H1 (cell line): ENCODE results near the gene CCL3. TPM values are rescaled to one million over a fixed set of nuclear protein-coding genes. Genes with fewer than 3 reads are reported as not detected.

Experiments
- CTCF ChIA-PET: fragments of 300-600 bp; sonication (Branson Sonifier 250); formaldehyde crosslinking; loops from one replicate; lab custom pipeline; 2021; ENCODE audit not compliant: partially characterized antibody; lab: Charles Lee
- POLR2A ChIA-PET: fragments of 300-600 bp; sonication (Branson Sonifier 250); formaldehyde crosslinking; loops from one replicate; lab custom pipeline; 2021; ENCODE audit warnings: inconsistent platforms; ENCODE audit not compliant: partially characterized antibody; lab: Charles Lee
- DNase-seq, 2 experiments: peaks; one replicate each; pipeline versions ENCODE4 v3.0.0 to v3.0.0-alpha.2; 2010 to 2022; ENCODE audit warnings: low spot score in 2 of 2, low read depth in 1 of 2, mixed read lengths in 1 of 2
- FAIRE-seq: peaks from 2 replicates; lab custom pipeline; 2011; peaks lifted over from hg19 to GRCh38; lab: Jason Lieb, UNC
- H2AFZ ChIP-seq: 2 replicates; pipeline ENCODE4 v1.8.1; 2012; ENCODE audit warnings: low read length, inconsistent platforms
- H2AK5ac ChIP-seq: 2 replicates; pipeline ENCODE4 v1.6.1; 2013; ENCODE audit warnings: low read depth, low read length
- H2BK120ac ChIP-seq: replicated peaks from 2 replicates; pipeline ENCODE3; 2013; ENCODE audit warnings: low read depth, low read length, inconsistent platforms
- H2BK12ac ChIP-seq: 2 replicates; pipeline ENCODE4 v1.6.1; 2013; ENCODE audit warnings: low read depth, low read length
- H2BK15ac ChIP-seq: 2 replicates; pipeline ENCODE4 v1.6.1; 2013; ENCODE audit warnings: low read length
- H2BK20ac ChIP-seq: 2 replicates; pipeline ENCODE4 v1.6.1; 2013; ENCODE audit warnings: low read length
- H2BK5ac ChIP-seq: 2 replicates; pipeline ENCODE4 v1.6.1; 2013; ENCODE audit warnings: low read depth, low read length
- H3K14ac ChIP-seq: 2 replicates; pipeline ENCODE4 v1.6.1; 2013; ENCODE audit warnings: inconsistent platforms; ENCODE audit not compliant: insufficient read length
- H3K18ac ChIP-seq: 2 replicates; pipeline ENCODE4 v1.6.1; 2013; ENCODE audit warnings: low read length; ENCODE audit errors: extremely low read depth
- H3K23ac ChIP-seq: 2 replicates; pipeline ENCODE4 v1.6.1; 2013; ENCODE audit warnings: inconsistent platforms; ENCODE audit not compliant: insufficient read length
- H3K23me2 ChIP-seq: 2 replicates; pipeline ENCODE4 v1.6.1; 2013; ENCODE audit warnings: low read depth, low read length
- H3K27ac ChIP-seq: 2 replicates; pipeline ENCODE4 v1.6.1; 2011; ENCODE audit warnings: low read depth, low read length, inconsistent platforms
- H3K27me3 ChIP-seq, 4 experiments: replicated peaks in 1 of 4; 1 replicate in 1 of 4; 2 replicates in 3 of 4; pipeline versions ENCODE4 v1.6.1 to v1.8.1; 2011 to 2013; ENCODE audit warnings: low read length in 3 of 4, mild to moderate bottlenecking in 3 of 4, inconsistent platforms in 2 of 4, mixed read lengths in 2 of 4, moderate library complexity in 1 of 4; ENCODE audit not compliant: control insufficient read depth in 3 of 4, insufficient read depth in 3 of 4; ENCODE audit errors: extremely low read depth in 1 of 4
- H3K36me3 ChIP-seq, 4 experiments: 2 replicates each; pipeline versions ENCODE4 v1.6.1 to v1.8.1; 2011 to 2013; ENCODE audit warnings: mild to moderate bottlenecking in 4 of 4, low read length in 3 of 4, moderate library complexity in 2 of 4, control low read depth in 1 of 4, inconsistent platforms in 1 of 4; ENCODE audit not compliant: insufficient read depth in 4 of 4, control insufficient read depth in 2 of 4
- H3K4ac ChIP-seq: replicated peaks from 2 replicates; pipeline ENCODE3; 2013; ENCODE audit warnings: low read length, low read depth, mixed read lengths, inconsistent platforms; ENCODE audit not compliant: insufficient read length
- H3K4me1 ChIP-seq, 4 experiments: replicated peaks in 1 of 4; 1 replicate in 1 of 4; 2 replicates in 3 of 4; pipeline versions ENCODE4 v1.6.1 to v1.8.1; 2011 to 2013; ENCODE audit warnings: low read length in 3 of 4, inconsistent platforms in 2 of 4, mixed read lengths in 1 of 4; ENCODE audit not compliant: insufficient read depth in 4 of 4, control insufficient read depth in 3 of 4
- H3K4me2 ChIP-seq, 2 experiments: 2 replicates each; pipeline versions ENCODE4 v1.6.1 to v1.8.1; 2011 to 2013; ENCODE audit warnings: low read depth in 2 of 2, low read length in 2 of 2, control low read depth in 1 of 2, inconsistent platforms in 1 of 2, mild to moderate bottlenecking in 1 of 2; ENCODE audit not compliant: insufficient read depth in 1 of 2
- H3K4me3 ChIP-seq, 4 experiments: fragments of 200-600, 300-600 bp in 1 of 4; sonication (generic), shearing (Covaris generic), sonication (Bioruptor Twin) in 1 of 4; 2 replicates each; pipeline versions ENCODE4 v1.5.1 to v1.8.1; 2011 to 2016; ENCODE audit warnings: low read length in 4 of 4, low read depth in 3 of 4, control low read depth in 2 of 4, inconsistent platforms in 2 of 4, mild to moderate bottlenecking in 2 of 4, mixed read lengths in 1 of 4, moderate library complexity in 1 of 4; ENCODE audit not compliant: insufficient read depth in 2 of 4; ENCODE audit errors: extremely low read depth in 1 of 4
- H3K56ac ChIP-seq: replicated peaks from 2 replicates; pipeline ENCODE3; 2013; ENCODE audit warnings: low read depth, mild to moderate bottlenecking, mixed read lengths, low read length, inconsistent platforms; ENCODE audit not compliant: insufficient read length
- H3K79me1 ChIP-seq: 2 replicates; pipeline ENCODE4 v1.6.1; 2013; ENCODE audit warnings: low read depth, low read length, control low read depth
- H3K79me2 ChIP-seq, 2 experiments: 2 replicates each; pipeline versions ENCODE4 v1.6.1 to v1.8.1; 2012 to 2013; ENCODE audit warnings: low read length in 2 of 2, mild to moderate bottlenecking in 2 of 2, inconsistent platforms in 1 of 2; ENCODE audit not compliant: insufficient read depth in 2 of 2, control insufficient read depth in 1 of 2
- H3K9ac ChIP-seq, 4 experiments: replicated peaks in 1 of 4; 1 replicate in 1 of 4; 2 replicates in 3 of 4; pipeline versions ENCODE4 v1.6.1 to v1.8.1; 2011 to 2013; ENCODE audit warnings: low read depth in 3 of 4, low read length in 3 of 4, control low read depth in 2 of 4, mild to moderate bottlenecking in 2 of 4, moderate library complexity in 2 of 4, inconsistent platforms in 1 of 4; ENCODE audit errors: extremely low read depth in 1 of 4
- H3K9me3 ChIP-seq, 2 experiments: 2 replicates each; pipeline versions ENCODE4 v1.6.1 to v1.8.1; 2012 to 2013; ENCODE audit warnings: mild to moderate bottlenecking in 2 of 2, moderate library complexity in 2 of 2, control low read depth in 1 of 2, inconsistent platforms in 1 of 2, low read depth in 1 of 2, low read length in 1 of 2, mixed read lengths in 1 of 2; ENCODE audit not compliant: insufficient read depth in 2 of 2
- H4K20me1 ChIP-seq, 2 experiments: replicated peaks in 1 of 2; 2 replicates each; pipeline versions ENCODE3 to v1.8.1; 2011 to 2013; ENCODE audit warnings: inconsistent platforms in 2 of 2, low read length in 2 of 2, mild to moderate bottlenecking in 1 of 2; ENCODE audit not compliant: insufficient read depth in 2 of 2, control insufficient read depth in 1 of 2
- H4K5ac ChIP-seq: 2 replicates; pipeline ENCODE4 v1.6.1; 2013; ENCODE audit warnings: low read length, low read depth, mixed read lengths, inconsistent platforms; ENCODE audit not compliant: insufficient read length
- H4K8ac ChIP-seq: 2 replicates; pipeline ENCODE4 v1.8.0; 2013; ENCODE audit warnings: mild to moderate bottlenecking, moderate library complexity, low read length, inconsistent platforms; ENCODE audit not compliant: insufficient read depth; ENCODE audit errors: extremely low read depth
- H4K91ac ChIP-seq: replicated peaks from 2 replicates; pipeline ENCODE3; 2013; ENCODE audit warnings: low read length, mixed read lengths, inconsistent platforms; ENCODE audit not compliant: insufficient read length
- ATF2 ChIP-seq: IDR thresholded peaks from 2 replicates; pipeline ENCODE4 v1.6.1; 2012; ENCODE audit warnings: low read length, inconsistent platforms
- CBX5 ChIP-seq: fragments of 300-800, 300-1000 bp; sonication (generic); IDR thresholded peaks from 2 replicates; pipeline ENCODE4 v1.7.1; 2016; ENCODE audit warnings: antibody characterized with exemption, low read length, low read depth
- NRF1 ChIP-seq: IDR thresholded peaks from 2 replicates; pipeline ENCODE4 v1.6.1; 2011; ENCODE audit warnings: mild to moderate bottlenecking, low read depth, low read length, improper control_type of control experiment
- RBBP5 ChIP-seq: IDR thresholded peaks from 2 replicates; pipeline ENCODE4 v1.7.1; 2012; ENCODE audit warnings: low read depth, mild to moderate bottlenecking, inconsistent platforms, low read length, moderate library complexity, borderline replicate concordance
- WGBS, 2 experiments: shearing (Covaris generic) in 1 of 2; methylation state at CpG; one replicate each; pipeline versions ENCODE4 v1.1.6 to v1.1.7; 2013 to 2015; ENCODE audit warnings: low lambda C conversion rate in 2 of 2, mixed read lengths in 2 of 2, inconsistent platforms in 1 of 2, low coverage in 1 of 2, missing lambda C conversion rate in 1 of 2; ENCODE audit not compliant: insufficient replicate concordance in 2 of 2, insufficient coverage in 1 of 2, insufficient read length in 1 of 2; ENCODE audit errors: extremely low coverage in 1 of 2, missing lambda C conversion rate in 1 of 2; 5-methylcytosine and 5-hydroxymethylcytosine counted together
- polyA plus RNA-seq, 7 experiments: library from polyadenylated mRNA; depleted of rRNA in 3 of 7; stranded (reverse) in 5 of 7; unstranded in 2 of 7; fragments of >200 nt in 5 of 7; fragments of 200-250 nt in 2 of 7; gene quantifications; 1 replicate in 5 of 7; 2 replicates in 1 of 7; 4 replicates in 1 of 7; pipeline versions ENCODE4 v1.2.1 to v1.2.3, GENCODE V29; 2011 to 2013; ENCODE audit warnings: missing spikeins in 2 of 7, mixed read lengths in 2 of 7
- total RNA-seq: library from RNA; stranded (reverse); fragmentation: NEBNext Ultra II Directional; extraction: Animal tissue kit (Norgen Biotek cat#: 25700); gene quantifications from 2 replicates; pipeline ENCODE4 v1.2.1, GENCODE V29; 2021

CCL3 gene
- total and polyA plus RNA-seq, 2 of the 8 experiments (the other 6 are each of a cell fraction or from before 2014, with no cell fraction given) = not detected

GRCh38 chr17:36055921-36056520 lies 33.9 kb downstream of the CCL3 start:
- 87% methylated on average over 4 of the region's 4 CpGs; no CpG with 5 or more reads in 1 of the 2 experiments for WGBS, 2 experiments
- FAIRE-seq (no peak), DNase-seq (no peak)
- Histone ChIP-seq H4K5ac (no peak overlapping the region), H2AFZ (no peak overlapping the region), H3K4me2 (no peak overlapping the region), H2BK5ac (no peak overlapping the region), H3K18ac (no peak overlapping the region), H3K36me3 (no peaks in the 10 kb centered on the region), H4K91ac (no peak overlapping the region), H3K9me3 (no peaks in the 10 kb centered on the region), H2BK15ac (no peak overlapping the region), H3K27me3 (no peaks in the 10 kb centered on the region; a peak in 1 of 7 replicates), H2BK12ac (no peak overlapping the region), H3K4me3 (no peak overlapping the region), H2BK20ac (no peak overlapping the region), H3K79me1 (no peaks in the 10 kb centered on the region), H2BK120ac (no peak overlapping the region), H3K79me2 (no peaks in the 10 kb centered on the region), H3K4ac (no peak overlapping the region), H3K14ac (no peak overlapping the region), H3K9ac (no peak overlapping the region), H3K23ac (no peak overlapping the region), H3K23me2 (no peaks in the 10 kb centered on the region), H3K4me1 (no peaks in the 10 kb centered on the region), H4K20me1 (no peaks in the 10 kb centered on the region), H3K56ac (no peak overlapping the region), H4K8ac (no peak overlapping the region), H3K27ac (no peak overlapping the region), H2AK5ac (no peak overlapping the region)
- no peak for TF ChIP-seq CBX5
- TF ChIP-seq NRF1 = no peak
- TF ChIP-seq RBBP5 = no peak
- no peak for TF ChIP-seq ATF2
- ChIA-PET POLR2A (no interaction called here), CTCF (no interaction called here)
